Astrocyte (in vitro differentiated cells and primary cell): ENCODE measurements around the gene TH. TPM values are rescaled to one million over a fixed set of nuclear protein-coding genes. Genes with fewer than 3 reads are reported as not detected.

Experiments
- DNase-seq: peaks from one replicate; pipeline ENCODE4 v3.0.0-alpha.2; 2010; ENCODE audit warnings: low read depth
- FAIRE-seq: peaks from 2 replicates; lab custom pipeline; 2011; peaks lifted over from hg19 to GRCh38; lab: Jason Lieb, UNC
- H2AFZ ChIP-seq: 2 replicates; pipeline ENCODE4 v1.6.0; 2012; ENCODE audit warnings: low read depth, low read length, inconsistent platforms
- H3K27ac ChIP-seq: 2 replicates; pipeline ENCODE4 v1.5.1; 2011; ENCODE audit warnings: low read depth, low read length, inconsistent platforms
- H3K27me3 ChIP-seq: 2 replicates; pipeline ENCODE4 v1.6.0; 2011; ENCODE audit warnings: low read length, inconsistent platforms; ENCODE audit not compliant: insufficient read depth
- H3K36me3 ChIP-seq: 2 replicates; pipeline ENCODE4 v1.5.1; 2011; ENCODE audit warnings: low read length, inconsistent platforms; ENCODE audit not compliant: insufficient read depth
- H3K4me1 ChIP-seq: 2 replicates; pipeline ENCODE4 v1.5.1; 2011; ENCODE audit warnings: low read length, inconsistent platforms; ENCODE audit not compliant: insufficient read depth
- H3K4me2 ChIP-seq: 2 replicates; pipeline ENCODE4 v1.6.0; 2012; ENCODE audit warnings: low read length, inconsistent platforms
- H3K4me3 ChIP-seq: 2 replicates; pipeline ENCODE4 v1.5.1; 2011; ENCODE audit warnings: low read depth, mild to moderate bottlenecking, low read length, inconsistent platforms; ENCODE audit not compliant: insufficient read depth
- H3K79me2 ChIP-seq: 2 replicates; pipeline ENCODE4 v1.6.0; 2012; ENCODE audit warnings: mild to moderate bottlenecking, low read length, inconsistent platforms; ENCODE audit not compliant: insufficient read depth
- H3K9ac ChIP-seq: 2 replicates; pipeline ENCODE4 v1.6.0; 2012; ENCODE audit warnings: mild to moderate bottlenecking, low read length, inconsistent platforms
- H3K9me3 ChIP-seq: 2 replicates; pipeline ENCODE4 v1.5.1; 2012; ENCODE audit warnings: low read depth, mild to moderate bottlenecking, low read length, inconsistent platforms; ENCODE audit not compliant: insufficient read depth
- H4K20me1 ChIP-seq: 2 replicates; pipeline ENCODE4 v1.6.0; 2012; ENCODE audit warnings: low read length, inconsistent platforms; ENCODE audit not compliant: insufficient read depth
- H3K27ac Mint-ChIP-seq: one replicate; pipeline ENCODE4 v1.8.0; 2021; ENCODE audit warnings: mild to moderate bottlenecking, mixed read lengths; ENCODE audit not compliant: unreplicated experiment
- H3K27me3 Mint-ChIP-seq: one replicate; pipeline ENCODE4 v1.8.0; 2021; ENCODE audit warnings: low read depth, mixed read lengths; ENCODE audit not compliant: unreplicated experiment
- H3K36me3 Mint-ChIP-seq: one replicate; pipeline ENCODE4 v1.8.0; 2021; ENCODE audit warnings: low read depth, mixed read lengths; ENCODE audit not compliant: unreplicated experiment
- H3K4me1 Mint-ChIP-seq: one replicate; pipeline ENCODE4 v1.8.0; 2021; ENCODE audit warnings: low read depth, mixed read lengths; ENCODE audit not compliant: unreplicated experiment
- H3K4me3 Mint-ChIP-seq: one replicate; pipeline ENCODE4 v1.8.0; 2021; ENCODE audit warnings: mild to moderate bottlenecking, moderate library complexity, mixed read lengths; ENCODE audit not compliant: unreplicated experiment
- H3K9me3 Mint-ChIP-seq: one replicate; pipeline ENCODE4 v1.8.0; 2021; ENCODE audit warnings: mild to moderate bottlenecking, mixed read lengths; ENCODE audit not compliant: unreplicated experiment
- CTCF ChIP-seq: IDR thresholded peaks from 2 replicates; pipeline ENCODE4 v1.5.1; 2011; ENCODE audit warnings: low read depth, mild to moderate bottlenecking, inconsistent platforms, low read length, moderate library complexity; ENCODE audit not compliant: insufficient read depth
- EZH2 ChIP-seq: IDR thresholded peaks from 2 replicates; pipeline ENCODE4 v1.6.1; 2012; ENCODE audit warnings: mild to moderate bottlenecking, low read length, inconsistent platforms; ENCODE audit not compliant: insufficient read depth
- total RNA-seq: library from RNA; stranded (reverse); gene quantifications from 2 replicates; pipeline ENCODE4 v1.2.1, GENCODE V29; 2021

TH gene
- total RNA-seq, 1 donor from 2014 or later, result not detected

GRCh38 chr11:2180347-2180746 is 8.7 kb upstream of the TH start:
- peaks cover 10% of the 10 kb centered on the region for H3K4me1 Mint-ChIP-seq
- Histone ChIP-seq H3K27ac (no peak overlapping the region), H4K20me1 (no peaks in the 10 kb centered on the region), H3K9me3 (no peaks in the 10 kb centered on the region), H3K27me3 (no peaks in the 10 kb centered on the region), H3K4me1 (peaks cover 28% of the 10 kb centered on the region), H3K79me2 (no peaks in the 10 kb centered on the region), H3K36me3 (no peaks in the 10 kb centered on the region), H3K4me3 (no peak overlapping the region), H3K9ac (no peak overlapping the region), H3K4me2 (peak overlapping the region; percentile 15), H2AFZ (no peak overlapping the region)
- TF ChIP-seq EZH2 (no peak), CTCF (no peak)
- no peak for DNase-seq
- peaks cover 5% of the 10 kb centered on the region for H3K9me3 Mint-ChIP-seq
- no peaks in the 10 kb centered on the region for H3K36me3 Mint-ChIP-seq
- no peak overlapping the region for H3K27ac Mint-ChIP-seq
- peaks cover 19% of the 10 kb centered on the region for H3K27me3 Mint-ChIP-seq
- FAIRE-seq, result no peak
- H3K4me3 Mint-ChIP-seq, result no peak overlapping the region

GRCh38 chr11:2179516-2179915 is 7.9 kb upstream of the TH start:
- Histone ChIP-seq H3K27ac (no peak overlapping the region), H3K4me2 (no peak overlapping the region), H3K9ac (no peak overlapping the region), H3K27me3 (no peaks in the 10 kb centered on the region), H3K79me2 (no peaks in the 10 kb centered on the region), H3K4me1 (peaks cover 30% of the 10 kb centered on the region), H3K4me3 (no peak overlapping the region), H3K36me3 (no peaks in the 10 kb centered on the region), H3K9me3 (no peaks in the 10 kb centered on the region), H2AFZ (no peak overlapping the region), H4K20me1 (no peaks in the 10 kb centered on the region)
- Mint-ChIP-seq H3K9me3 (no peaks in the 10 kb centered on the region), H3K27me3 (peaks cover 11% of the 10 kb centered on the region), H3K4me1 (peaks cover 10% of the 10 kb centered on the region), H3K27ac (no peak overlapping the region), H3K36me3 (no peaks in the 10 kb centered on the region), H3K4me3 (no peak overlapping the region)
- DNase-seq (no peak), FAIRE-seq (no peak)
- no peak for TF ChIP-seq CTCF
- no peak for TF ChIP-seq EZH2

GRCh38 chr11:2178906-2179494 is 7.4 kb upstream of the TH start:
- no peak overlapping the region for H3K27ac Mint-ChIP-seq

More at GRCh38 chr11:2178906-2179494, 7.4 kb upstream of the TH start:
- peaks cover 10% of the 10 kb centered on the region for H3K27me3 Mint-ChIP-seq
- no peak for TF ChIP-seq CTCF
- no peaks in the 10 kb centered on the region for H3K36me3 Mint-ChIP-seq
- Histone ChIP-seq H3K79me2 (no peaks in the 10 kb centered on the region), H3K4me3 (no peak overlapping the region), H2AFZ (no peak overlapping the region), H3K27ac (no peak overlapping the region), H3K4me1 (peaks cover 30% of the 10 kb centered on the region), H3K9ac (no peak overlapping the region), H3K27me3 (no peaks in the 10 kb centered on the region), H3K4me2 (peak overlapping the region; percentile 63), H3K9me3 (no peaks in the 10 kb centered on the region), H4K20me1 (no peaks in the 10 kb centered on the region), H3K36me3 (no peaks in the 10 kb centered on the region)
- H3K9me3 Mint-ChIP-seq, result no peaks in the 10 kb centered on the region
- FAIRE-seq (no peak), DNase-seq (peak; percentile 79)
- H3K4me3 Mint-ChIP-seq, result no peak overlapping the region
- H3K4me1 Mint-ChIP-seq, result peaks cover 10% of the 10 kb centered on the region
